Lung (tissue), 12 donors: ENCODE data around the gene RNF13. TPM values are rescaled to one million over a fixed set of nuclear protein-coding genes. Genes with fewer than 3 reads are reported as not detected.

Experiments used
- ATAC-seq: fragments of 200-7000 bp; cut with Tn5 transposase; one replicate; pipeline ENCODE4 v1.9.1; 2020; ENCODE audit warnings: moderate number of reproducible peaks; ENCODE audit not compliant: insufficient read depth, low FRiP score
- DNase-seq, 3 donors: peaks; one replicate each; pipeline ENCODE4 v3.0.0-alpha.2; 2013 to 2017
- H3K27ac ChIP-seq, 2 donors: one replicate each; pipeline ENCODE4 v1.5.1; 2013; ENCODE audit warnings: mild to moderate bottlenecking in 2 of 2, moderate library complexity in 2 of 2, control low read depth in 1 of 2, inconsistent platforms in 1 of 2, low read depth in 1 of 2, low read length in 1 of 2
- H3K27me3 ChIP-seq, 3 donors: one replicate each; pipeline ENCODE4 v1.5.1; 2013; ENCODE audit warnings: low read length in 2 of 3; ENCODE audit not compliant: control insufficient read depth in 3 of 3, insufficient read depth in 3 of 3
- H3K36me3 ChIP-seq, 4 donors: one replicate each; pipeline ENCODE4 v1.5.1; 2013; ENCODE audit warnings: low read length in 4 of 4, mild to moderate bottlenecking in 1 of 4, moderate library complexity in 1 of 4; ENCODE audit not compliant: control insufficient read depth in 4 of 4, insufficient read depth in 4 of 4
- H3K4me1 ChIP-seq, 5 donors: one replicate each; pipeline ENCODE4 v1.5.1; 2013; ENCODE audit warnings: low read length in 5 of 5, mild to moderate bottlenecking in 2 of 5, moderate library complexity in 1 of 5; ENCODE audit not compliant: control insufficient read depth in 5 of 5, insufficient read depth in 5 of 5
- H3K4me3 ChIP-seq: one replicate; pipeline ENCODE4 v1.5.1; 2013; ENCODE audit warnings: mild to moderate bottlenecking, control low read depth, moderate library complexity
- H3K9ac ChIP-seq, 2 donors: one replicate each; pipeline ENCODE4 v1.5.1; 2013; ENCODE audit warnings: low read length in 2 of 2, control low read depth in 1 of 2; ENCODE audit not compliant: insufficient read depth in 1 of 2
- H3K9me3 ChIP-seq, 4 donors: one replicate each; pipeline ENCODE4 v1.5.1; 2013; ENCODE audit warnings: low read length in 3 of 4, mild to moderate bottlenecking in 1 of 4, moderate library complexity in 1 of 4; ENCODE audit not compliant: control insufficient read depth in 4 of 4, insufficient read depth in 3 of 4
- WGBS, 2 donors: extraction: QIAGEN DNeasy Blood & Tissue Kit; methylation state at CpG; one replicate each; pipeline ENCODE4 v1.1.7; 2013; 5-methylcytosine and 5-hydroxymethylcytosine counted together
- polyA plus RNA-seq, 2 donors: library from polyadenylated mRNA; stranded (reverse); fragments of 200-250 nt; gene quantifications; one replicate each; pipeline ENCODE4 v1.2.1, GENCODE V29; 2013
- total RNA-seq, 2 donors: library from RNA; depleted of rRNA in 1 of 2; stranded (reverse); fragments of >200 nt in 1 of 2; gene quantifications; one replicate each; pipeline ENCODE4 v1.2.1, GENCODE V29; 2014 to 2021
- TF ChIP-seq, protein P1 (sequence below): IDR thresholded peaks from 2 replicates; pipeline ENCODE4 v1.5.1; 2012; ENCODE audit warnings: mild to moderate bottlenecking; ENCODE audit errors: control extremely low read depth, extremely low read depth
- donor health status: control.
- donor health status: control.
- donor health status: Bipolar disorder and iron deficiency.
- donor health status: healthy.
- donor health status: DM: yes; HTN: yes; CAD: no.

The RNF13 gene
- total and polyA plus RNA-seq, 4 donors = 56.2 to 170 (median 96.7) TPM

GRCh38 chr3:149845570-149846244 lies 32.7 kb downstream of the RNF13 start:
- H3K4me3 ChIP-seq = no peak overlapping the region
- WGBS, 2 donors = 98 to 100% methylated on average over 1 of the region's 1 CpG
- peaks cover 2 to 9% (median 4%) of the 10 kb centered on the region in 4 donors for H3K36me3 ChIP-seq
- ATAC-seq (no peak), DNase-seq (no peak)
- no peaks in the 10 kb centered on the region for H3K9me3 ChIP-seq
- no peak overlapping the region for H3K9ac ChIP-seq
- TF ChIP-seq, protein P1, sequence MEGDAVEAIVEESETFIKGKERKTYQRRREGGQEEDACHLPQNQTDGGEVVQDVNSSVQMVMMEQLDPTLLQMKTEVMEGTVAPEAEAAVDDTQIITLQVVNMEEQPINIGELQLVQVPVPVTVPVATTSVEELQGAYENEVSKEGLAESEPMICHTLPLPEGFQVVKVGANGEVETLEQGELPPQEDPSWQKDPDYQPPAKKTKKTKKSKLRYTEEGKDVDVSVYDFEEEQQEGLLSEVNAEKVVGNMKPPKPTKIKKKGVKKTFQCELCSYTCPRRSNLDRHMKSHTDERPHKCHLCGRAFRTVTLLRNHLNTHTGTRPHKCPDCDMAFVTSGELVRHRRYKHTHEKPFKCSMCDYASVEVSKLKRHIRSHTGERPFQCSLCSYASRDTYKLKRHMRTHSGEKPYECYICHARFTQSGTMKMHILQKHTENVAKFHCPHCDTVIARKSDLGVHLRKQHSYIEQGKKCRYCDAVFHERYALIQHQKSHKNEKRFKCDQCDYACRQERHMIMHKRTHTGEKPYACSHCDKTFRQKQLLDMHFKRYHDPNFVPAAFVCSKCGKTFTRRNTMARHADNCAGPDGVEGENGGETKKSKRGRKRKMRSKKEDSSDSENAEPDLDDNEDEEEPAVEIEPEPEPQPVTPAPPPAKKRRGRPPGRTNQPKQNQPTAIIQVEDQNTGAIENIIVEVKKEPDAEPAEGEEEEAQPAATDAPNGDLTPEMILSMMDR = no peak
- no peaks in the 10 kb centered on the region for H3K27me3 ChIP-seq
- no peak overlapping the region for H3K27ac ChIP-seq
- peaks cover 0 to 13% (median 0%) of the 10 kb centered on the region in 5 donors for H3K4me1 ChIP-seq

DNA sequence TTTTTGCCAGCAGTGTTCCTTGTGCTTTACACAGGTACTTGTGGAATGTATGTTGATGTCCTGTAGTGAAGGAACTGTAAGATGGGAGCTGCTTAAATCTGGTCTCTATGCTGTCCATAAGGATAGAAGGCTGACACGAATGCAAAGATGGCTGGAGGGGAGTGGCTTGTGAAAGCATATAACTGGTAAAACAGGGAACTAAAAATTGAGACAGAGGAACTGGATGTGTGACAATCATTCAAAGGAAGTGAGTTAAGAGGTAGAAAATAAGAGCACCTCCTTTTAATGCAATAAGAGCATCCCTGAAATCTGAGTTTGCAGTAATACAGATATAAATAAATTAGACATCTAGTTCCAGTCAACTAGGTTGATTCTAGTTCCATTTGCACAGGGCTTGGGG lies 35.2 kb downstream of the RNF13 start:
- Histone ChIP-seq H3K9ac (no peak overlapping the region), H3K4me3 (no peak overlapping the region), H3K36me3 (peaks cover 5 to 16% (median 7%) of the 10 kb centered on the region in 4 donors), H3K27me3 (no peaks in the 10 kb centered on the region), H3K4me1 (peaks cover 0 to 13% (median 0%) of the 10 kb centered on the region in 5 donors), H3K9me3 (no peaks in the 10 kb centered on the region), H3K27ac (no peak overlapping the region)
- TF ChIP-seq, protein P1 = no peak
- DNase-seq = no peak
- ATAC-seq = no peak
- WGBS, 2 donors = 35 to 74% methylated on average over 1 of the region's 1 CpG

GRCh38 chr3:149848688-149849087 lies 35.7 kb downstream of the RNF13 start:
- H3K27ac ChIP-seq = no peak overlapping the region
- TF ChIP-seq, protein P1 = no peak
- WGBS, 2 donors = 72 to 89% methylated on average over 1 of the region's 1 CpG

More at GRCh38 chr3:149848688-149849087, 35.7 kb downstream of the RNF13 start:
- Histone ChIP-seq H3K27me3 (no peaks in the 10 kb centered on the region), H3K36me3 (peaks cover 5 to 16% (median 7%) of the 10 kb centered on the region in 4 donors), H3K9ac (no peak overlapping the region), H3K4me1 (peaks cover 0 to 13% (median 0%) of the 10 kb centered on the region in 5 donors), H3K9me3 (no peaks in the 10 kb centered on the region), H3K4me3 (no peak overlapping the region)
- ATAC-seq (no peak), DNase-seq (no peak)
